NCI-H774 (cell line): ENCODE measurements around the gene STH.
A peak's percentile ranks its signal among the peaks of the same experiment; 100 is the strongest.
"Not testable (repeated sequence)": the region's sequence is repeated elsewhere in the genome, so short reads cannot be mapped to it uniquely, and the experiment has no call there.

Source experiments
- DNase-seq: peaks from one replicate; lab custom pipeline; 2025; lab: John Stamatoyannopoulos, UW

The STH gene

DNA sequence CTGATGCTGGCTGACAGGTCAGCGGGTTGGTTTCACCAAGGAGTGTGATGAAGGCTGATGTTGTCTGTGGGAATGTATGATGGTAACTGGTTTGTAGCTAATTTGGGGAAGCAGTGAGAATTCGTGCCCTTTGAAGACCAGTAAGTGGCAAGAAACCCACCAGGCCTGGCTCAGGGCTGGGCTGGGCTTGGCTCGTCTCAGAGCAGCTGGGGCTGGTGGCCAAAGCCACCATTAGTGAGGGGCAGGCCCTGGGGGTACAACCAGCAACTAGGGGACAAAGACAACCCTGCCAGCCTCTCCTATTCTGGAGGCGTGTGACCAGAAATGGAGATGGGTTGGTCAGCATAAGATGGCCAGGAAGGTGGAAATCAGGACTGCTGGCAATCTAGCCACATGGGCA, 13.0 kb upstream of the STH start:
- no peak for DNase-seq

- DNase-seq: no peak
Observed at GRCh38 chr17:45987706-45988105, 11.3 kb upstream of the STH start.

GRCh38 chr17:45989759-45990158, 9.3 kb upstream of the STH start:
- DNase-seq: no peak

GRCh38 chr17:45990886-45991285, 8.2 kb upstream of the STH start:
- DNase-seq: no peak

DNA sequence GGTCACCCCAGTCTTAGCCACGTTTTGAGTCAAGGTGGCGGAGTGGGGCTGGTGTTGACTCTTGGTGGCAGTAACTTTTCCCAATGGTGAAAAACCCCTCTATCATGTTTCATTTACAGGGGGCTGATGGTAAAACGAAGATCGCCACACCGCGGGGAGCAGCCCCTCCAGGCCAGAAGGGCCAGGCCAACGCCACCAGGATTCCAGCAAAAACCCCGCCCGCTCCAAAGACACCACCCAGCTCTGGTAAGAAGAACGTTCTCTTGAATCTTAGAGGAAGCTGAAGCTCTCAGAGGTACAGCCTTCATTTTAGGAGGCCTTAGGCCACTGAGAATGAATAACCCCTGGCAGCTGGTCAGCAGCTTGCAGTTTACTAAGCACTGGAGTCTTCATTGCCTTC, 7.7 kb upstream of the STH start:
- no peak for DNase-seq

- no peak for DNase-seq
Observed at GRCh38 chr17:45992175-45992574, 6.9 kb upstream of the STH start.

DNA sequence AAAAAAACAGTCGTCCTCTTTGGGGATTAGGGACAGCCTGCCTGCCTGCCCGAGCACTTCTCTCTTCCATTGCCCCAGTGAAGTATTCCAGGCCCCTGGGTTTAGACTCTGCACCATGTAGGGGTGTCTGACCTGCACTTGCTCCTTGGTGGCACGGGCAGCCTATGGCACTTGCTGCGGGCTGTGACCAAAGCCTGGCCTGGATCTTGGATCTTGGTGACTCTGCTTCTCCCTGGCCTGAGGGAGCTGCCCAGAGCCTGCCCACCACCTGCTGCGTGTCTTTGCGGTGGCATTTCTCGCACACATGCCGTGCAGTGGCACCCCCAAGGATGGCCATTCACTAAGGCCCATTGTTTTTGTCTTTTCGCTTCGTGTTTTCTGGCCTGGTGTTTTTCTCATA, 6.1 kb upstream of the STH start:
- no peak for DNase-seq

DNA sequence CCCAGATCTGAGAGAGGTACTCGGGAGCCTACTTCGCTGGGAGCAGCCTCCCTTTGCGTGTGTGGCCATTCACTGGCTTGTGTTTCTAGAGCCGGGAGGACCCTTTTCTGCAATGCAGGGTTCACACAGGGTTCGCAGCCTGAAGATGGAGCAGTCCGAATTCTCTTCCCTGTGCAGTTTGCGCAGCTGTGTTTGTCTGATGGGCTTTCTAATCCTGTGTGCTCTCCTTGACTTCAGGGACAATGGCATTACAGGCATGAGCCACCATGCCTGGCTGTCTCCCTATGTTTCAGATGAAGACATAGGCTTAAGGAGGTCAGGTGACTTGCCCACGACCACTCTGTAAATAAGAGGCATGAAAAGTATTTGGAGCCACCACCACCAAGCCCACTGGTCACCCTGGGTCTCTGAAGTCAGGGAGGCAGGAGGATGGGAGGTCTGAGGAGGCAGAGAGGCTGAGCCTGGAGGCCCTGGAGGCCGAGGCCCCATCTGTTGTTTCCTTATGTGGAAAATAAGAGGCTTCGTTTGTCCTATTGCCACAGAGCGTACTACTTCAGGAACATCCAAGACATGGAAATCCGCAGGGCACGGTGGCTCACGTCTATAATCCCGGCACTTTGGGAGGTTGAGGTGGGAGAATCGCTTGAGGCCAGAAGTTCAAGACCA, 5.0 kb upstream of the STH start:
- no peak for DNase-seq

DNA sequence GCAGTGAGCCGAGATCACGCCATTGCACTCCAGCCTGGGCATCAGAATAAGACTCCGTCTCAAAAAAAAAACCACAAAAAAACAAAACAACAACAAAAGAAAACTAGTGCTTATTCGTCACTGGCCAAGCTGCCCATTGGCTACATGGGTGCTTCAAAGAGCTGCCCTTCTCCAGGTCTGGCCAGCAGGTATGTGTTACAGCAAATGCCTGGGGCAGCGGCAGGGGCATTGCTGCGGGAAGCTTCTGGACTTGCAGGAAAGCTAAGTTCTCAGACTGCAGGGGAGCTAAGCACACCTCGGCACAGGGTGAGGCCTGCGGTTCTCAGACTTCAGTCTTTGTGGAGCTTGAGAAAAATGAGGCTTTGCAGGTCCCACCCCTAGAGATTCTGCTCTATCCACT, 4.1 kb upstream of the STH start:
- no peak for DNase-seq

DNA sequence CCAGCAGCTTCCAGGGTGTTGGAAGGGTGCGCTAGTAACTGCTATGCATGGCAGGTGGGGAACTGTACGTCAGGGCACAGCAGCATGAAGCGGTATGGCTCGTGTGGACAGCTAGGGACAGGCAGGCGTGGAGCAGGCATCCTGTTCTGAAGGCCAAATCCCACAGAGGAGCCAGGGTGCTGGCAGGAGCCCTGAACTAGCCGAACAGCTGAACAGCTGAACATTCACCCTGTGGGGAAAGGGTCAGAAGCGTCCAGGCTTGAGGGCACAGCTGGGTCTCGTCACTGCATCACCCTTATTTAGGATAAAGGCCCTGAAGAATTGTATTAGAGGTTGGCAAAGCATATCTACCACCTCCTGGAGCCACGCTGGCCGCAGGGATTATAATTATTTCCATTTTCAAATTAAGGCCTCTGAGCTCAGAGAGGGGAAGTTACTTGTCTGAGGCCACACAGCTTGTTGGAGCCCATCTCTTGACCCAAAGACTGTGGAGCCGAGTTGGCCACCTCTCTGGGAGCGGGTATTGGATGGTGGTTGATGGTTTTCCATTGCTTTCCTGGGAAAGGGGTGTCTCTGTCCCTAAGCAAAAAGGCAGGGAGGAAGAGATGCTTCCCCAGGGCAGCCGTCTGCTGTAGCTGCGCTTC, 3.3 kb upstream of the STH start:
- no peak for DNase-seq

- DNase-seq: no peak
Observed at GRCh38 chr17:45996282-45996937, 2.6 kb upstream of the STH start.

DNA sequence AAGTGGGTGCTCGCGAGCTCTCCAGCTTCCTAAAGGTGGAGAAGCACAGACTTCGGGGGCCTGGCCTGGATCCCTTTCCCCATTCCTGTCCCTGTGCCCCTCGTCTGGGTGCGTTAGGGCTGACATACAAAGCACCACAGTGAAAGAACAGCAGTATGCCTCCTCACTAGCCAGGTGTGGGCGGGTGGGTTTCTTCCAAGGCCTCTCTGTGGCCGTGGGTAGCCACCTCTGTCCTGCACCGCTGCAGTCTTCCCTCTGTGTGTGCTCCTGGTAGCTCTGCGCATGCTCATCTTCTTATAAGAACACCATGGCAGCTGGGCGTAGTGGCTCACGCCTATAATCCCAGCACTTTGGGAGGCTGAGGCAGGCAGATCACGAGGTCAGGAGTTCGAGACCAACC, 1.9 kb upstream of the STH start:
- DNase-seq: no peak

- no peak for DNase-seq
Observed at GRCh38 chr17:45997624-45998023, 1.4 kb upstream of the STH start.

DNA sequence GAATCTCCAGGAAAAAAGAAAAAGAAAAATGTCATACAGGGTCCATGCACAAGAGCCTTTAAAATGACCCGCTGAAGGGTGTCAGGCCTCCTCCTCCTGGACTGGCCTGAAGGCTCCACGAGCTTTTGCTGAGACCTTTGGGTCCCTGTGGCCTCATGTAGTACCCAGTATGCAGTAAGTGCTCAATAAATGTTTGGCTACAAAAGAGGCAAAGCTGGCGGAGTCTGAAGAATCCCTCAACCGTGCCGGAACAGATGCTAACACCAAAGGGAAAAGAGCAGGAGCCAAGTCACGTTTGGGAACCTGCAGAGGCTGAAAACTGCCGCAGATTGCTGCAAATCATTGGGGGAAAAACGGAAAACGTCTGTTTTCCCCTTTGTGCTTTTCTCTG, 845 bp downstream of the STH start:
- DNase-seq: no peak

GRCh38 chr17:46000292-46000691, 1.2 kb downstream of the STH start:
- DNase-seq: no peak

GRCh38 chr17:46000757-46001156, 1.7 kb downstream of the STH start:
- no peak for DNase-seq

DNA sequence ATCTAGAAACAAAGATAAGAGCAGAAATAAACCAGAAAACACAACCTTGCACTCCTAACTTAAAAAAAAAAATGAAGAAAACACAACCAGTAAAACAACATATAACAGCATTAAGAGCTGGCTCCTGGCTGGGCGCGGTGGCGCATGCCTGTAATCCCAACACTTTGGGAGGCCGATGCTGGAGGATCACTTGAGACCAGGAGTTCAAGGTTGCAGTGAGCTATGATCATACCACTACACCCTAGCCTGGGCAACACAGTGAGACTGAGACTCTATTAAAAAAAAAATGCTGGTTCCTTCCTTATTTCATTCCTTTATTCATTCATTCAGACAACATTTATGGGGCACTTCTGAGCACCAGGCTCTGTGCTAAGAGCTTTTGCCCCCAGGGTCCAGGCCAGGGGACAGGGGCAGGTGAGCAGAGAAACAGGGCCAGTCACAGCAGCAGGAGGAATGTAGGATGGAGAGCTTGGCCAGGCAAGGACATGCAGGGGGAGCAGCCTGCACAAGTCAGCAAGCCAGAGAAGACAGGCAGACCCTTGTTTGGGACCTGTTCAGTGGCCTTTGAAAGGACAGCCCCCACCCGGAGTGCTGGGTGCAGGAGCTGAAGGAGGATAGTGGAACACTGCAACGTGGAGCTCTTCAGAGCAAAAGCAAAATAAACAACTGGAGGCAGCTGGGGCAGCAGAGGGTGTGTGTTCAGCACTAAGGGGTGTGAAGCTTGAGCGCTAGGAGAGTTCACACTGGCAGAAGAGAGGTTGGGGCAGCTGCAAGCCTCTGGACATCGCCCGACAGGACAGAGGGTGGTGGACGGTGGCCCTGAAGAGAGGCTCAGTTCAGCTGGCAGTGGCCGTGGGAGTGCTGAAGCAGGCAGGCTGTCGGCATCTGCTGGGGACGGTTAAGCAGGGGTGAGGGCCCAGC, 2.6 kb downstream of the STH start:
- DNase-seq: no peak

- peak; percentile 61 for DNase-seq
Observed at GRCh38 chr17:46002311-46002972, 3.4 kb downstream of the STH start.

DNA sequence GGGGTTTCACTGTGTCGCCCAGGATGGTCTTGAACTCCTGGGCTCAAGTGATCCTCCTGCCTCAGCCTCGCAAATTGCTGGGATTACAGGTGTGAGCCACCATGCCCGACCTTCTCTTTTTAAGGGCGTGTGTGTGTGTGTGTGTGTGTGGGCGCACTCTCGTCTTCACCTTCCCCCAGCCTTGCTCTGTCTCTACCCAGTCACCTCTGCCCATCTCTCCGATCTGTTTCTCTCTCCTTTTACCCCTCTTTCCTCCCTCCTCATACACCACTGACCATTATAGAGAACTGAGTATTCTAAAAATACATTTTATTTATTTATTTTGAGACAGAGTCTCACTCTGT, 3.9 kb downstream of the STH start:
- DNase-seq: no peak

- peak; percentile 79 for DNase-seq
Observed at GRCh38 chr17:46003907-46004748, 5.1 kb downstream of the STH start.

GRCh38 chr17:46006082-46006481, 7.0 kb downstream of the STH start:
- not testable (repeated sequence) for DNase-seq
